ENCODE results near the gene BMP7. TPM values are rescaled to one million over a fixed set of nuclear protein-coding genes. Genes with fewer than 3 reads are reported as not detected.
A peak's percentile ranks its signal among the peaks of the same experiment; 100 is the strongest.

Gene BMP7
- total and polyA plus RNA-seq, 8 donors: 0.67 to 22.4 (median 16.2) TPM

DNA sequence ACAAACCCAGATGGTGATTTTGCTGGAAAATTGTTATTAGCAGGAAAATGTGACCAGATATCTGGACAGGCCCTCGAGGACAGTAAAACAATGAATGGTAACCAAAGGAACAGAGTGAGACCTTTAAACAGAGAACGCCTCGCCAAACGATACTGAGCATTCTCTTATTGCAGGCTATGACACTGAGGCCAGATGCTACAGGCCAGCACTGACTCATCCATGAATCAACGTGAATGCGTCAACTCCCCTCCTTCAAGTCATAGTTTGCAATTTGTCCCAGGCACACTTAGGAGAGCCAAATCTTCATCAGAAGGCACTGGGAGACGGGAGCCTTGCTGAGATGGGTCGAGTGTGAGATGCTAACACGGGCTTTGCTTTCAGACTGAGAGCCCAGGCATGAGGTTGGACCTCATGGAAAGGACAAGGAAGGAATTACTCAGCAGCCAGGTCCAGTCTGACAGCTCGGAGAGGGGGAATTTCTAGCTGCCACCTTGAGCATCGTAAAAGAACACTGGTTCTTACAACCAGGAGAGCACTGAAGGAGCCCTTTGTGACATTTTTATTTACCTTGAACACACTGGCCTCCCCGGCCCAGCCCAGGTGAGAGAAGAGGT is 60.7 kb downstream of the BMP7 start:
- no peak overlapping the region for H3K27ac ChIP-seq
- H3K4me1 ChIP-seq: no peaks in the 10 kb centered on the region
- peaks cover 0 to 10% of the 10 kb centered on the region in 2 donors for H3K9me3 ChIP-seq
- TF ChIP-seq, protein P1, sequence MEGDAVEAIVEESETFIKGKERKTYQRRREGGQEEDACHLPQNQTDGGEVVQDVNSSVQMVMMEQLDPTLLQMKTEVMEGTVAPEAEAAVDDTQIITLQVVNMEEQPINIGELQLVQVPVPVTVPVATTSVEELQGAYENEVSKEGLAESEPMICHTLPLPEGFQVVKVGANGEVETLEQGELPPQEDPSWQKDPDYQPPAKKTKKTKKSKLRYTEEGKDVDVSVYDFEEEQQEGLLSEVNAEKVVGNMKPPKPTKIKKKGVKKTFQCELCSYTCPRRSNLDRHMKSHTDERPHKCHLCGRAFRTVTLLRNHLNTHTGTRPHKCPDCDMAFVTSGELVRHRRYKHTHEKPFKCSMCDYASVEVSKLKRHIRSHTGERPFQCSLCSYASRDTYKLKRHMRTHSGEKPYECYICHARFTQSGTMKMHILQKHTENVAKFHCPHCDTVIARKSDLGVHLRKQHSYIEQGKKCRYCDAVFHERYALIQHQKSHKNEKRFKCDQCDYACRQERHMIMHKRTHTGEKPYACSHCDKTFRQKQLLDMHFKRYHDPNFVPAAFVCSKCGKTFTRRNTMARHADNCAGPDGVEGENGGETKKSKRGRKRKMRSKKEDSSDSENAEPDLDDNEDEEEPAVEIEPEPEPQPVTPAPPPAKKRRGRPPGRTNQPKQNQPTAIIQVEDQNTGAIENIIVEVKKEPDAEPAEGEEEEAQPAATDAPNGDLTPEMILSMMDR (IDR thresholded peaks at IDR 0.05): no peak
- no peaks in the 10 kb centered on the region for H3K36me3 ChIP-seq
- H3K4me3 ChIP-seq: no peak overlapping the region
- DNase-seq (no peak), ATAC-seq (peak; percentile 26)
- H3K27me3 ChIP-seq: no peaks in the 10 kb centered on the region
- intact Hi-C loops (cut with DNase I): no loop called here

DNA sequence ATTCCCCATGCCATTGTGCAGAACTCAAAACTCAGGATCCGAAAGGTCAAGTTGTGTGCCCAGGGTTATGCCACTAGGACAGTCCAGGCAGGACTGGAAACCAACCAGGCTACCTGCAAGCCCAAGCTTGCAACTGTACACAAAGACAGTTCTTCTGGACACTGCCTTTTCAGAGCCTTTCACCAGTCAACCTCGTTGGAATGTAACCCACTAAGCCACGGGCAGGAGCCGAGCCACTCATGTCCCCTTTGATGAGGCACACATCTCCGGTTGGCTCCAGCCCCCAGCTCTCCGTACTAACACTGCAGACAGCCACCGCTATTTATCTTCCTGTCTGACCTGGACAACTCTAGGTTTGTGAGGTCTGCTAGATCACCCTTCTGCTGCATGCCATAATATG is 62.5 kb downstream of the BMP7 start:
- Histone ChIP-seq H3K27ac (no peak overlapping the region), H3K4me3 (no peak overlapping the region), H3K4me1 (no peaks in the 10 kb centered on the region), H3K27me3 (no peaks in the 10 kb centered on the region), H3K9me3 (peaks cover 0 to 10% of the 10 kb centered on the region in 2 donors), H3K36me3 (no peaks in the 10 kb centered on the region)
- TF ChIP-seq, protein P1 (IDR thresholded peaks at IDR 0.05): no peak
- DNase-seq (no peak), ATAC-seq (no peak)
- intact Hi-C loops (cut with DNase I): no loop called here

DNA sequence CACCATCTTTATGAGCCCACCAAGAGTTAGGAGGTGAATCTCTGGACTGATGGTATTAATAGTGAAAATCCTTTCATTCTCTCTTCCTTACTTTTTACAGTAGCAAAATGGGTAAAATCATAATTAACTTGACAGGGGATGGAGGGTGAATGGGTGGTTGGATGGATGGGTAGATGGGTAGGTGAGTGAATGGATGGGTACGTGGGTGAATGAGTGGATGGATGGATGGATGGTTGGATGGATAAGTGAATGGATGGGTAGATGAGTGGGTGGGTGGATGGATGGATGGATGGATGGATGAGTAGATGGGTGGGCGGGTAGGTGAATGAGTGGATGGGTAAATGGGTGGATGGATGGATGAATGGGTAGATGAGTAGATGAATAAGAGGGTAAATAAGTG is 63.2 kb downstream of the BMP7 start:
- Histone ChIP-seq H3K27me3 (no peaks in the 10 kb centered on the region), H3K9me3 (peaks cover 0 to 10% of the 10 kb centered on the region in 2 donors), H3K4me3 (no peak overlapping the region), H3K4me1 (no peaks in the 10 kb centered on the region), H3K27ac (no peak overlapping the region), H3K36me3 (no peaks in the 10 kb centered on the region)
- ATAC-seq: no peak
- intact Hi-C loops (cut with DNase I): no loop called here
- TF ChIP-seq, protein P1 (IDR thresholded peaks at IDR 0.05): no peak
- DNase-seq: no peak

- no peak overlapping the region for H3K4me3 ChIP-seq
- TF ChIP-seq, protein P1 (IDR thresholded peaks at IDR 0.05): no peak
- no peak overlapping the region for H3K27ac ChIP-seq
- no peaks in the 10 kb centered on the region for H3K4me1 ChIP-seq
- H3K9me3 ChIP-seq: peaks cover 0 to 7% of the 10 kb centered on the region in 2 donors
- ATAC-seq (no peak), DNase-seq (no peak)
- H3K27me3 ChIP-seq: no peaks in the 10 kb centered on the region
- no peaks in the 10 kb centered on the region for H3K36me3 ChIP-seq
- intact Hi-C loops (cut with DNase I): no loop called here
Measured at GRCh38 chr20:57202309-57202708, 64.1 kb downstream of the BMP7 start.

DNA sequence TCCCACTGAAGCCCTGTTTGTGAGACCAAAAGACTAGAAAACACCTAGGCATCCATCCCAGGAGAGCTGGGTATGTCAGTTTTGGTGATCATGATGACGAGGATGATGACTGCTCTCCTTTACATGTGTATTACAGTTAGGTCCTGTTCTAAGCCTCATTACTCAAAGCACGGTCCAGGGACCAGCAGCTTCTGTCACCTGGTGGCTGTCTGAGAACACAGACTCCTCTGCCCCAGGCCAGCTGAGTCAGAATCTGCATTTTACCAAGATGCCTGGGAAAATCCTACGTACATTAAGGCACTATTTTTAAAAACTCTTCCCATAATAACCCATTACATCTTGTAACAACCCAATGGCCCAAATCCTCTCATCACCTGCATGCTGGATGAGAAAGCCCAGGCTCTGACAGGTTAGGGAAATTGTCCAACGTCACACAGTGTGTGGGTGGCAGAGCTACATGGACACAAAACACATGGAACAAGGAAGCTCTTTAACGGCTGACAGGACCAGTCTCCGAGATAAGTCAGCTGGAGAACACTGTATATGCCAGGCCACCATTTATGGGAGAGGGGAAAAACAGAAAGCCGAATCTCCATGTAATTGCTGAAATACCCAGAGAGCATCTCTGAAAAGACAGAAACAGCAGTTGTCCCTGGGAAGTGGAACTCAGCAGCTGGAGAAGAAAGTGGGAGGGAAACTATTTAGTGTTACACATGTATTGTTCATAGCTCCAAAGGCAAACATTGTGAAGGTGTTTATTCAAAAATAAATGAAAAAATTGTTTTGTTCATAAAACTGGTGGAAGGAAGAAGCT is 65.4 kb downstream of the BMP7 start:
- Histone ChIP-seq H3K27me3 (no peaks in the 10 kb centered on the region), H3K36me3 (no peaks in the 10 kb centered on the region), H3K9me3 (no peaks in the 10 kb centered on the region), H3K4me1 (no peaks in the 10 kb centered on the region), H3K27ac (no peak overlapping the region), H3K4me3 (no peak overlapping the region)
- TF ChIP-seq, protein P1 (IDR thresholded peaks at IDR 0.05): no peak
- DNase-seq (no peak), ATAC-seq (no peak)
- intact Hi-C loops (cut with DNase I): no loop called here

Data from left lung (tissue), 10 donors.